H7 (cell line): ENCODE measurements around the gene KRTAP12-3. TPM values are rescaled to one million over a fixed set of nuclear protein-coding genes. Genes with fewer than 3 reads are reported as not detected.
"Not testable (repeated sequence)": the region's sequence is repeated elsewhere in the genome, so short reads cannot be mapped to it uniquely, and the experiment has no call there.

Source experiments
- DNase-seq: peaks from one replicate; pipeline ENCODE4 v3.0.0; 2012
- H3K27me3 ChIP-seq: 2 replicates; pipeline ENCODE4 v1.6.0; 2011; ENCODE audit warnings: mild to moderate bottlenecking, low read length; ENCODE audit not compliant: control insufficient read depth, insufficient read depth
- H3K36me3 ChIP-seq: replicated peaks from 2 replicates; pipeline ENCODE4 v1.5.1; 2011; ENCODE audit warnings: low read length; ENCODE audit not compliant: control insufficient read depth, insufficient read depth
- H3K4me3 ChIP-seq: 2 replicates; pipeline ENCODE4 v1.5.1; 2011; ENCODE audit warnings: low read depth, mild to moderate bottlenecking, control low read depth, low read length, moderate library complexity; ENCODE audit not compliant: insufficient read depth
- total RNA-seq: library from RNA; depleted of rRNA; stranded (reverse); fragments of >200 nt; shearing (Covaris generic); gene quantifications from 2 replicates; pipeline ENCODE4 v1.2.3, GENCODE V29; 2014; rRNA removed

Gene KRTAP12-3, protein sequence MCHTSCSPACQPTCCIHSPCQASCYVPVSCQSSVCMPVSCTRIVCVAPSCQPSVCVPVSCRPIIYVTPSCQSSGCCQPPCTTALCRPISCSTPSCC
- total RNA-seq, result not detected in 2 replicates

DNA sequence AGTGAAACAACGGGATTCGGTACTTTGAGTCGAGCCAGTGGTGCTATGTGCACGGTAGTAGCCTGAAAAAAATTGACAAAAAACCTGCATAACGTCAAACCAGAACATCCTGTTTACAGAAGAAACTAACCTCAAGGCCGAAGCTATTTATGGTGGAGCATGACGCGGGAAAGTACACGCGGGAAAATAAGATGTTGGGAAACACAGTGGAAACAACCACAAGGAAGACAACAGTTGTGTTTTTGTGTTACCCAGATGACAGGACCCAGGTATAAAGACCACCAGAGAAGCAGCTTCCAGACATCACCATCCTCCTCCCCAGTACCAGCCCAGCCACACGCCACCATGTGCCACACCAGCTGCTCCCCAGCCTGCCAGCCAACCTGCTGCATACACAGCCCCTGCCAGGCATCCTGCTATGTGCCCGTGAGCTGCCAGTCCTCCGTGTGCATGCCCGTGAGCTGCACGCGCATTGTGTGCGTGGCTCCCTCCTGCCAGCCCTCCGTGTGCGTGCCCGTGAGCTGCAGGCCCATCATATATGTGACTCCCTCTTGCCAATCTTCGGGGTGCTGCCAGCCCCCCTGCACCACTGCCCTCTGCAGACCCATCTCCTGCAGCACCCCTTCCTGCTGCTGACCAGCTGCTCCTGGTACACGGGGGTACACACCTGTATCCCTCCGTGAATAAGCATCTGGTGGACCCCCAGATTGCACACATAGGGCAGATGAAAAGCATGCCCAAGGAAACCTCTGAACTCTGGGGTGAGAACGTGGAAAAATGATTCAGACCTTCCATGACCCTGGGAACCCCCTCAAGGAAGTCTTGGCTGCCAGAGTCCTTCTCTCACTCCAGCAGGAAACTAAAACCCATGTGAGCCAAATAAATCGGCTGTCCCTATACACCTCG, at the start of gene KRTAP12-3:
Gene KRTAP12-3, plus strand, starts transcription at position 298 of the 906 bp plus-strand sequence. Its CDS starts 48 bp downstream, at position 346.
- DNase-seq, result no peak
- Histone ChIP-seq H3K4me3 (no peak within 1 kb of the TSS), H3K36me3 (no peaks in the 10 kb centered on the region)

DNA sequence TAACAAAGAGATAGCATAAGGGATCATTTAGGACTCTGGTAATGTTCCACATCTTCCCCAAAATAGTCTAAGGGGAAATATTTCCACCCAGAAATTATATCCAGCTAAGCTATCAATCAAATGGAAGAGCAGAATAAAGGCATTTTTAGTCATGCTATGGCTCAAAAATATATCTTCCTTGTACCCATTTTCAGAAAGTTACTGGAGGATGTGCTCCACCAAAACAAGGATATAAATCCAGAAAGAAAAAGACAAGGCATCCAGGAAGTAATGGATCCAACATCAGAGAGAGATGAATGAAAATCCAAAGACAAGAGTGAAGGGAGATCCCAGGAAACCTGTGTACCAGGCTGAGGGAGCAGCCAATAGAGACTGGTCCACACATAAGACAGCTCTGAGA, 48.5 kb upstream of the KRTAP12-3 start:
- no peak overlapping the region for H3K4me3 ChIP-seq
- H3K36me3 ChIP-seq, result no peaks in the 10 kb centered on the region
- DNase-seq, result no peak
- H3K27me3 ChIP-seq, result no peaks in the 10 kb centered on the region

More for the DNA sequence above, at the start of gene KRTAP12-3:
- no peaks in the 10 kb centered on the region for H3K27me3 ChIP-seq

DNA sequence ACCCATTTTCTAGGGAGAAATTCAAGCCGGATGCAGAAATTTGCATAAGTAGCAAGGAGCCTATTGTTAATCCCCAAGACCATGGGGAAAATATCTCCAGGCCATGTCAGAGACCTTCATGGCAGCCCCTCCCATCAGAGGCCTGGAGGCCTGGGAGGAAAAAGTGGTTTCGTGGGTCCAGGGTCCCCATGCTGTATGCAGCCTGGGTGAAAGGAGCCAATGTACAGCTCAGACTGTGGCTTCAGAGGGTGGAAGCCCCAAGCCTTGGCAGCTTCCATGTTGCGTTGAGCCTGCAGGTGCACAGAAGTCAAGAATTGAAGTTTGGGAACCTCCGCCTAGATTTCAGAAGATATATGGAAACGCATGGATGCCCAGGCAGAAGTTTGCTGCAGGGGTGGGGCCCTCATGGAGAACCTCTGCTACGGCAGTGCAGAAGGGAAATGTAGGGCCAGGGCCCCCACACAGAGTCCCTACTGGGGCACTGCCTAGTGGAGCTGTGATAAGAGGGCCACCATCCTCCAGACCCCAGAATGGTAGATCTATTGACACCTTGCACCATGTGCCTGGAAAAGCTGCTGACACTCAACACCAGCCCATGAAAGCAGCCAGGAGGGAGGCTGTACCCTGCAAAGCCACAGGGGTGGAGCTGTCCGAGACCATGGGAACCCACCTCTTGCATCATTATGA, 47.4 kb upstream of the KRTAP12-3 start:
- H3K36me3 ChIP-seq, H3K4me3 ChIP-seq, DNase-seq, H3K27me3 ChIP-seq: not testable (repeated sequence)

DNA sequence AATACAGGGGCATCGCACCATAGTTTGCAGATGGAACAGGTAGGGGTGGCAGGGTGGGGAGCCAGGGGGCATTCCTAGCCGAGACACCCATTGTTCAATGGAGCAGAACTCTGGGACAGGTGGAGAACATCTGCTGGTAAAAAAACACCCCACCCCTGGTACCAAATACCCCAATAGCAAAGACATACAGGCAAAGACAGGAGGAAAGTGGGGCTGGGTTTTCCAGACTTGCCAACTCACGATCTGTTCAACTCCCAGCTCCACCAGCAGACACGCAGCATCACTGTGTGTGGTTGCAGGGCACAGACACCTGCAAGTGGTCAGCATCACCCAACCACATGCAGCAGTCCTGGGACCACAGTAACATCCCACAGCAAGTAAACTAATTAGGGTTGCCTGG, 46.2 kb upstream of the KRTAP12-3 start:
- Histone ChIP-seq H3K36me3 (no peaks in the 10 kb centered on the region), H3K4me3 (no peak overlapping the region), H3K27me3 (no peaks in the 10 kb centered on the region)
- DNase-seq, result no peak

DNA sequence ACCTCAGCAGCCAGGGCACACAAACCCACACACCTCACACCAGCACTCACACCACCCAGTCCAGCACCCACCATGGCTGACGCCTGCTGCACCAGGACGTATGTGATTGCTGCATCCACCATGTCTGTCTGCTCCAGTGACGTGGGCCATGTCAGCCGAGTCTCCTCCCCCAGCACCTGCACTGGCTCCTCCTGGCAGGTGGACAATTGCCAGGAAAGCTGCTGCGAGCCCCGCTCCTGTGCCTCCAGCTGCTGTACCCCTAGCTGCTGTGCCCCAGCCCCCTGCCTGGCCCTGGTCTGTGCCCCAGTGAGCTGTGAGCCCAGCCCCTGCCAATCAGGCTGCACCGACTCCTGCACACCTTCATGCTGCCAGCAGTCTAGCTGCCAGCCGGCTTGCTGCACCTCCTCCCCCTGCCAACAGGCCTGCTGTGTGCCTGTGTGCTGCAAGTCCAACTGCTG, 45.7 kb upstream of the KRTAP12-3 start, which contains the start of gene KRTAP10-8:
Gene KRTAP10-8, plus strand, starts transcription at position 51 of the 458 bp plus-strand sequence. Its CDS starts 22 bp downstream, at position 73.
- Histone ChIP-seq H3K4me3 (no peak within 1 kb of the TSS), H3K27me3 (no peaks in the 10 kb centered on the region), H3K36me3 (no peaks in the 10 kb centered on the region)
- no peak for DNase-seq

DNA sequence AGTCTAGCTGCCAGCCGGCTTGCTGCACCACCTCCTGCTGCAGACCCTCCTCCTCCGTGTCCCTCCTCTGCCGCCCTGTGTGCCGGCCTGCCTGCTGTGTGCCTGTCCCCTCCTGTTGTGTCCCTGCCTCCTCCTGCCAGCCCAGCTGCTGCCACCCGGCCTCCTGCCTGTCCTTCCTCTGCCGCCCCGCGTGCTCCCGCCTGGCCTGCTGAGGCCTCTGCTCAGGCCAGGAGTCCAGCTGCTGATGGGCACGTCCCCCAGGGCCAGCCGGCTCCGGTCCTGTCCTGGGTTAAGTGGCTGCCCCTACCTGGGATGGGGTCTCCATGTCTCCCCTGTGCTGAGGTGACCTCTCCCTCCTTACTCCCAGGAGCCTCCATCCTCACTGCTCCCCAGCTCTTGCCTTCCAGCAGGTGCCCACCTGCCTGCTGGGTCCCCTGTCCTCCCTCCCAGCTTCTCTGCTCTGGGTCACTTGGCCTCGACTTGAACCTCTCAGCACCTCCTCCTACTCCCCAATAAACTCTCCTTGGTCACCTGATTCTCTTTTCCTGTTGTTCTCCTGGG, 45.0 kb upstream of the KRTAP12-3 start:
- Histone ChIP-seq H3K27me3 (no peaks in the 10 kb centered on the region), H3K36me3 (no peaks in the 10 kb centered on the region), H3K4me3 (no peak overlapping the region)
- no peak for DNase-seq

DNA sequence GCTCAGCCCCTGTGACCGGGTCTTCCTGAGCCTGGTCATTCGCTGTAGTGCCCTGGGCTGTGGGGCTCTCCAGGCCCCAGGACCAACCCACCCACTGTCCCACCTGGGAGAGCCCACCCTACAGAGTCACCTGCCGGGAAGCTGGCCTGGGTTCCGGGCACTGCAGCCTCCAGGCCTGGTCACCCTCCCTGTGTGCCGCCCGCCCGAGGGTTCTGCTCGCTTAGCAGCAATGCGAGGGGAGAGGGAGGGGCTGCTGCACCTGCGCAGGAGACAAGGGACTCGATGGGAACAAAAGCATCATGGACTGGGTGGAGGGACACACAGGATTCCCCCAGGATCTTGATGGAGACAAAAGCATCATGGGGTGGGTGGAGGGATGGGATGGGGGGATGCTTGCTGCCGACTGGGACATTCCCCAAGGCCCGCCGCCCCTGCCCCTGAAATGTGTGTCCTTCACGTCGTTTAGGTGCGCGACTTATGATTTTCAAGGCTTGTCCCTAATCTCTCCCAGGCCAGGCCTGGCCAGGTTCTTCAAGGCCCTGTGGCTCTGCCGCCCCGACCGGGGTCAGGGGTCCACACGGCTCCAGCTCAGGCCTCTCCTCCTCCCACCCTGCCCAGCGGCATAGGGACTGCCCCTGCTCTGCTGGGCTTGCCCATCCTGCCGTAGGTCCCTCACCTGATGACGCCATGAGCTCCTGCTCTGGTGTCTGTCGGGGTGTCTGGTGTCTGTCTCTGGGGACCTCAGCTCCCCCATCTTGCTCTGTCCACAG, 44.2 kb upstream of the KRTAP12-3 start:
- Histone ChIP-seq H3K4me3 (no peak overlapping the region), H3K36me3 (no peaks in the 10 kb centered on the region), H3K27me3 (no peaks in the 10 kb centered on the region)
- DNase-seq, result no peak

DNA sequence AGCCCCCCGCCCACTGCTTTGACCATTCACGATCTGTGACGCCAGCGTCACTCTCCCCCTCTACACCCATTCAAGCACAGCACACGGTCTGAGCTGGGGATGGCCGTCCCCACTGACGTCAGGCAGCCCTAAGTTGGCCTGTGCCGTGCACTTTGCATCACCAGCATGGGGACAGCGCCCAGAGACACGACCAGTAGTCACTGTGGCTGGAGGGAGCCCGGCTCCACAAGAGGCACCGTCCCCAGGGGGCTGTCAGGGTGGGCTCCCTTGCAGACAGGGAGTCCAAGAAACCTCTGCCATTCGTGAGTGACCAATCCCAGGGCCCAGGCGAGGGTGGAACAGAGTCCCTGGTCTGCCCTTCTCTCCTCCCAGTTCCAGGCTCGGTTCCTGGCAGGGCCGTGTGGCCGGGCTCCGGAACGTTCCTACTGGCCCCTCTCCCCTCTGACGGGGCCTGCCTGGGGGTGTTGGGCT, 43.5 kb upstream of the KRTAP12-3 start:
- H3K27me3 ChIP-seq, result no peaks in the 10 kb centered on the region
- no peak for DNase-seq
- H3K36me3 ChIP-seq, result no peaks in the 10 kb centered on the region
- H3K4me3 ChIP-seq, result no peak overlapping the region

DNA sequence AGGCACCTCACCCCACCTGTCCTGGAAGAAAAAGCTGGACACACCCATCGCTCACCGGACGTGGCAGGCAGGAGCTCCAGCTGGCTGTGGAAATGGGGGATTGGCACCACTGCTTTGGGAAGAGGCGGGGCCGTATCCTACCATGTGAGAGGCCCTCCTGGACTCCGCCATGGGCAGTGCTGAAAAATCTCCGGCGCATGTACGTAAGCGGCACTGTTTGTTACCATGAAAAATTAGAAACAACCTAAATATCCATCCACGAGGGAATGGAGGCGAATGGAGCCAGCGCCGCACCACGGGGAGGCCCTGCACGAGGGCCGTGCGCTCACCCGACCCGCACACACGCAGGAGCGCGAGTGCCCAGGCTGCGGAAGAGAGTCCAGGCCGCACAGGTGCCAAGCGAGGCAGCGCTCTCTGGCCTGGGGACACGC, 42.8 kb upstream of the KRTAP12-3 start:
- Histone ChIP-seq H3K4me3 (no peak overlapping the region), H3K36me3 (no peaks in the 10 kb centered on the region), H3K27me3 (no peaks in the 10 kb centered on the region)
- DNase-seq, result no peak

DNA sequence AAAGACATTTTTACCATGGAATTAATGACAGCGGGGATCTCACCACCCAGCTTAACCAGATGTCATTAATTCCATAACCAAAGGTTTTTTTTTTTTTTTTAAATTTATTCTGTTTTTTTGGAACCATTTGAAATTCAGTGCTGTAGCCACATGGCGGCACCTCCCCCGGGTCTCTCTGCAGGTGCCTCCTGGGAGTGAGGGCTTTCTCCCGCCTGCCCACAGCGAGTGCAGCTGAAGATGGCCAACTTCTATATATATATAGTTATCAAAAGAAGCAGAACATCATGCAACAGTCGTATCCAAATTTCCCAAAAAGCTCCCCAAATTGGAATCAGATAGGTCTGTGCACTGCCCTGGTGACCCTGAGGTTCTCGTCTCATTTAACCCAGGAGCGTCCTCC, 42.3 kb upstream of the KRTAP12-3 start:
- H3K36me3 ChIP-seq, result no peaks in the 10 kb centered on the region
- DNase-seq, result peak; percentile 46
- no peaks in the 10 kb centered on the region for H3K27me3 ChIP-seq
- no peak overlapping the region for H3K4me3 ChIP-seq

DNA sequence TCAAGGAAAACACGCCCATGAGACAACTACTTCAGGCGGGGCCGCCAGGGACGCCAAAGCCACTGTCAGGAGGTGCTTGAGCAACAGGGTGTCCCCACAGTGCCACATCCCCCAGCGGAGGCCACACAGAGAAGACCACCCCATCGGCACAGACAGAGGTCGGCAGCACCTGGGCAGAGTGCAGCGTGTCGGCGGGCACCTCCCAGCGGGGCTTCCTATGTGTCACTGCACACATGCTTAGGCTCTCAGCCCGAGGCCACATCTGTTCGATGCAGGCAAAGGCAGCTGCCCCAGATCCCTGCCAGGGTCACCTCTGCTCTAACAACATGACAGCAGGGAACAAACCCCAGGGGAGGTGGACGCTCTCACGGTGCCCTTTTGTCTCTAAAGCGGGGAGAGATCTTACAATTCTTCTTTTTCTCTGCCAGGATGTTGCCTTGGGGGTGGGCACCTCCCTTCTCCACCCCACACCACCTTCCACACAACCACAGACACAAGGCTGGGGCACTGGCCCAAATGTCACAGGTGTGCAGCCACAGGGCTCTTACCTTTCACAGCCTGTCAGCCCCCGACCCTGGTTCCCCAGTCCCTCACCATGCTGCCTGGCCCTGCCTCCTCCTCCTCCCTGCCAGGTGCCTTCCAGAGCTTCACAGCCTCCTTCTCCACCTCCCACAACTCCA, 41.7 kb upstream of the KRTAP12-3 start:
- no peaks in the 10 kb centered on the region for H3K36me3 ChIP-seq
- DNase-seq, result peak; percentile 42
- no peak overlapping the region for H3K4me3 ChIP-seq
- no peaks in the 10 kb centered on the region for H3K27me3 ChIP-seq

DNA sequence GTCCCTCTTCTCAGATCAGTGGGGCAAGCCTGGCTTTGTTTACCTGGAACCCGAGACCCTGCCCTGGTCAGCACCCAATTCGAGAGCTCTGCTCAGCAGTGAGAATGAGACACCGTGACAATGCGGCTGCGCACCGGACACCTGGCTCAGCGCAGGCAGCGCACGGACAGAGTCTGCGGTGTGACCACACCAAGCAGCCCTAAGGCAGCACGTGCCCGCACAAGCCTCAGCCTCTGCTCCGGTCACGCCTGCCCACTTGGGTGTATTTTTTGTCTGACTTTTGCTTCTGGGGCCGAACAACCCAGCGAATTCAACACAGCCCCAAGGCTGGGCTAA, 41.2 kb upstream of the KRTAP12-3 start:
- no peak overlapping the region for H3K4me3 ChIP-seq
- DNase-seq, result no peak
- no peaks in the 10 kb centered on the region for H3K36me3 ChIP-seq
- H3K27me3 ChIP-seq, result no peaks in the 10 kb centered on the region

DNA sequence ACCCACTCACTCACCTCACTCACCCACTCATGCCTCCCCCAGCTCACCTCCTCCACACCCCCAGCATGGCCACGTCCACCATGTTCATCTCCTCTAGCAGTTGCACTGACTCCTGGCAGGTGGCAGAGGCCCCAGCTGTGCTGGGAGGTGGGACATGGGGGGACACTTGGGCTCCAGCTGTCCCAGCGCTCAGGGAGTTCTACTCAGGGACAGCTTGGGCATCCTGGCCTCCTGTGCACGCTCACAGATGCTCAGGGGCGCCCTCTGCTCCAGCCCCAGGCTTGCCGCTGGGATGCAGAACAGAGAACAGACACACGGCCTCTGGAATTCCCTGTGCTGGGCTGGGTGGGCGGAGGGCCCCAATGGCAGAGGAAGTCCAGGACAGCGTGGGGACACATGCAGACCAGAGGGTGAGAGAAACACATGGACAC, 40.6 kb upstream of the KRTAP12-3 start:
- no peak overlapping the region for H3K4me3 ChIP-seq
- DNase-seq, result peak; percentile 63
- H3K27me3 ChIP-seq, result no peaks in the 10 kb centered on the region
- H3K36me3 ChIP-seq, result no peaks in the 10 kb centered on the region
